Measurements from ENCODE around the gene CD226. TPM values are rescaled to one million over a fixed set of nuclear protein-coding genes. Genes with fewer than 3 reads are reported as not detected.

The CD226 gene
- total RNA-seq, 1 donor from 2014 or later, result 0.91 TPM

- Histone ChIP-seq H3K4me1 (no peaks in the 10 kb centered on the region), H3K9me3 (replicated peaks) (no peaks in the 10 kb centered on the region), H3K27me3 (ENCODE audit: low read depth) (no peaks in the 10 kb centered on the region), H3K4me3 (no peak overlapping the region), H3K27ac (replicated peaks) (no peak overlapping the region), H3K36me3 (no peaks in the 10 kb centered on the region)
- no peak for DNase-seq
- intact Hi-C loops (cut with micrococcal nuclease), result no loop called here
- TF ChIP-seq CTCF (IDR thresholded peaks at IDR 0.05; ENCODE audit: borderline replicate concordance), result no peak
Observed at GRCh38 chr18:69858897-69859296, 88.8 kb downstream of the CD226 start.

- no peak for DNase-seq
- Histone ChIP-seq H3K27me3 (ENCODE audit: low read depth) (no peaks in the 10 kb centered on the region), H3K4me1 (no peaks in the 10 kb centered on the region), H3K4me3 (no peak overlapping the region), H3K36me3 (no peaks in the 10 kb centered on the region), H3K27ac (replicated peaks) (no peak overlapping the region), H3K9me3 (replicated peaks) (no peaks in the 10 kb centered on the region)
- TF ChIP-seq CTCF (IDR thresholded peaks at IDR 0.05; ENCODE audit: borderline replicate concordance), result no peak
- intact Hi-C loops (cut with micrococcal nuclease), result no loop called here
Observed at GRCh38 chr18:69854455-69854854, 93.2 kb downstream of the CD226 start.

GRCh38 chr18:69853051-69853450 lies 94.6 kb downstream of the CD226 start:
- H3K4me3 ChIP-seq, result no peak overlapping the region
- DNase-seq, result no peak
- TF ChIP-seq CTCF (IDR thresholded peaks at IDR 0.05; ENCODE audit: borderline replicate concordance), result no peak
- no peaks in the 10 kb centered on the region for H3K36me3 ChIP-seq
- no peaks in the 10 kb centered on the region for H3K4me1 ChIP-seq
- intact Hi-C loops (cut with micrococcal nuclease), result no loop called here
- H3K27ac ChIP-seq (replicated peaks), result no peak overlapping the region
- no peaks in the 10 kb centered on the region for H3K9me3 ChIP-seq (replicated peaks)
- no peaks in the 10 kb centered on the region for H3K27me3 ChIP-seq (ENCODE audit: low read depth)

- Histone ChIP-seq H3K27me3 (ENCODE audit: low read depth) (no peaks in the 10 kb centered on the region), H3K36me3 (no peaks in the 10 kb centered on the region), H3K9me3 (replicated peaks) (no peaks in the 10 kb centered on the region), H3K27ac (replicated peaks) (no peak overlapping the region), H3K4me1 (peaks cover 8% of the 10 kb centered on the region), H3K4me3 (peak overlapping the region; percentile 11)
- DNase-seq, result no peak
- intact Hi-C loops (cut with micrococcal nuclease), result no loop called here
- TF ChIP-seq CTCF (IDR thresholded peaks at IDR 0.05; ENCODE audit: borderline replicate concordance), result no peak
Observed at GRCh38 chr18:69845593-69846506, 101.8 kb downstream of the CD226 start.

- Histone ChIP-seq H3K36me3 (no peaks in the 10 kb centered on the region), H3K27me3 (ENCODE audit: low read depth) (no peaks in the 10 kb centered on the region), H3K4me1 (peaks cover 8% of the 10 kb centered on the region), H3K27ac (replicated peaks) (no peak overlapping the region), H3K4me3 (no peak overlapping the region), H3K9me3 (replicated peaks) (no peaks in the 10 kb centered on the region)
- TF ChIP-seq CTCF (IDR thresholded peaks at IDR 0.05; ENCODE audit: borderline replicate concordance), result no peak
- intact Hi-C loops (cut with micrococcal nuclease), result no loop called here
- DNase-seq, result no peak
Observed at GRCh38 chr18:69844656-69845055, 103.0 kb downstream of the CD226 start.

Measured in left ventricle myocardium inferior (tissue), 1 donor.